ENCODE results near the gene KCNC2.

KCNC2 gene

DNA sequence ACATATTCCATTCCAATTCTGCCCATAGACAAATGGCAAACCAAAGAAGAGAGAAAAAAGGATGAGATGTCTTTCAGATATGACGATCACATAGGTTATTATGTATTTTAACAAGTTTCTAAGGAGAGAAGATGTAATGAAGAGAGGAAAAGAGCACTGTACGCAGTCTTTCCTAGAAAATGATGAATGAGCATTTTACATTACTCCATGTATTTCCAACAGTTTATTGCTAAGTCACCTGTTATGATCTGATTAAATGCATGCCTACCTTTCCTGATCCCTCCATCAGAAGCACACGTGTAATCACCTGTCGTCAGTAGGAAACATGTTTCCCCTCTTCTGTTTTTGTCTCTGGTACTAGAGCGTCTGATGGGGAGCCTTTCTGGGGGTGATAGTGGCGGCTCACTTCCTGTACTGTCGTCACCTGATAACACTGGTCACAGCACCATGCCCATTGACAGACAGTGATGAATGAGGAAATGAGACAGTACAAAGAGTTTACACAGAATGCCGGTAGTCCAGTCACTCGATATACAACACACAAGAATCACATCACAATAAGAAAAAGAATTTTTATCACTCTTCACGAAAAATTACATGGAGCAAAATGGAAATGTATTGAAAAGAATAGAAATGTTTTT, 161.6 kb downstream of the KCNC2 start:
- DNase-seq = no peak

- no peak for DNase-seq
Measured at GRCh38 chr12:75042125-75042524, 167.5 kb downstream of the KCNC2 start.

DNA sequence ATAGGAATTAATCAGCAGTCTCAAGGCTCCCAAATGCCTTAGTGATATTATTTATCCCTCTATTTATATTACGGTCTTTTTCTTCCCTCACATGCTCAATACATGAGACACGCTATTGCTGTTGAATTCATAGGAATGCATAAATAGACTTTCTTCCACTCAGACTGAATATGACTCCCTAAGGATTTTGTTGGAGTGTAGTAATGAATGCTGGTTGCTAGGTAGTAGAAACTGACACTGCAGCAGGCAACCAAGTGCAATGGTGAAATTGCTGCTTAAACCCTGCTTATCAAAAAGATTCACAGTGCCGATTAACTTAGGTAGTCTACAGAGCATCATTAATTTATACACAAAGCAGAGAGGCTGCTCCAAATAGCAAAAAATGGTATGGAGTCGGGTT, 168.2 kb downstream of the KCNC2 start:
- no peak for DNase-seq

DNA sequence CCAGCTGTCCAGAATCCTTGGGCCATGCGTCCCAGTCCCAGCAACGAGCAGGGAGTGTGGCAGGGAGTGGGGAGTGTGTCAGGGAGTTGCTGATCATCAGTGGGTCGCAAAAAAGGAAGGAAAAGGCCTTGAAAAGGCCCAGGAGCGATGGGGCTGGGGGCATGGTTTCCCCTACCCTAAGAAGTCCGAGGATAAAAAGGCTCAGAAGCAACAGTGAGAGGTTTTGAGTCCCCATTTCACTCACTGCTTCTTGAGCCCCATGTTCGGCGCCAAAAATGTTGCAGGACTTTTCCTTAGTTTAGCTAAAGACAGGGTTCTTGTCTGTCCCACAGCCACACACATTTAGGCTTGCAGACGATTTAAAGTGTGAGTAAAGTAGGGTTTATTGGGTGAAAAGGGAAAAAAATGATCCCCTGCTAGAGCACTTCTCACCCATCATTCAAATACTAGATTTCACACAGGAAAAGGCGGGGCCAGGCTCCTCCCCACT, 189.5 kb downstream of the KCNC2 start:
- DNase-seq = no peak

DNA sequence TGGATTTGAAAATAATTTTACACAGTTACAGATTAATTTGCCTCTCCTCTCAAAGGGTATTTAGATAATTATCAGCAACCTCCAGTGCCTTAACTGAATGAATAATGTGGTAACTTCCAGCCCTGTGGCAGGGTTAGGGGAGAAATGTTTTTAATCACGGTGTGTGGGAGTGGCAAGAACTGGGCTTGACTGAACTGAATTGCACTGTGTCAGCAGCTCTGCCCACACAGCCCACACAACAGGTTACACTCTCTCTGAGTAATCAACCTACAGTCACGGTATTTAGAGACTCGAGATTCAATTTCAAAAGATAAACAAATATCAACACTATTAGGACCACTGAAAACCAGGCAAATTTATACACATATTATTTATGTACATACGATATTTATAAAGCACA, 198.5 kb downstream of the KCNC2 start:
- DNase-seq = no peak

- no peak for DNase-seq
Measured at GRCh38 chr12:75007133-75007532, 202.5 kb downstream of the KCNC2 start.

DNA sequence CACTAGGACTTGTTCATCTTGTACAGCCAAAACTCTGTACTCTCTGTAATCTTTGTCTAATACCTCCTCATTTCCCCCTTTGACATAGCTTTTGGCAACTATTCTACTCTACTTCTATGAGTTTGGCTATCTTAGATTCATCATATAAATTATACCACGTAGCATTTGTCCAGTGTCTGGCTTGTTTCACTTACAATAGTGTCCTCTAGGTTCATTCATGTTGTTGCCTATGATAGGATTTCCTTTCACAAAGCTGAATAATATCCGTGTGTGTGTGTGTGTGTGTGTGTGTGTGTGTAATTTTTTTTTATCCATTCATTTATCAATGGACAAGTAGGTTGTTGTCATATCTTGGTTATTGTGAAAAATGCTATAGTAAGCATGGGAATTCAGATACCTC, 209.5 kb downstream of the KCNC2 start:
- no peak for DNase-seq

- no peak for DNase-seq
Measured at GRCh38 chr12:74999474-74999873, 210.2 kb downstream of the KCNC2 start.
